SK-N-SH (cell line): Measurements from ENCODE around the gene PLCB1. TPM values are rescaled to one million over a fixed set of nuclear protein-coding genes. Genes with fewer than 3 reads are reported as not detected.

Source experiments
- CTCF ChIA-PET: fragments of 300-600, 350-600 bp; formaldehyde crosslinking; extraction: SDS; loops from one replicate; lab custom pipeline; 2021; lab: Yijun Ruan, JAX
- POLR2A ChIA-PET: fragments of 350-600 bp; sonication (Branson Sonifier 250); formaldehyde crosslinking; extraction: SDS; loops from one replicate; lab custom pipeline; 2020; ENCODE audit warnings: antibody characterized with exemption, inconsistent platforms; lab: Yijun Ruan, JAX
- DNase-seq: peaks from one replicate; pipeline ENCODE4 v3.0.0; 2012
- H2AFZ ChIP-seq: fragments of 200-600 bp; sonication (generic); 2 replicates; pipeline ENCODE4 v1.8.1; 2016; ENCODE audit warnings: antibody characterized with exemption, mild to moderate bottlenecking, low read depth
- H3F3A ChIP-seq: fragments of 200-600 bp; sonication (generic); replicated peaks from 2 replicates; pipeline ENCODE3; 2016; ENCODE audit warnings: antibody characterized with exemption, mild to moderate bottlenecking; ENCODE audit not compliant: insufficient read depth
- H3K27ac ChIP-seq, 2 experiments: fragments of 200-500 bp in 1 of 2; fragments of 200-600 bp in 1 of 2; sonication (Bioruptor generic) in 1 of 2; sonication (generic), shearing (Covaris generic) in 1 of 2; 2 replicates each; pipeline versions ENCODE4 v1.5.1 to v1.6.1; 2014 to 2016; ENCODE audit warnings: low read depth in 2 of 2, inconsistent platforms in 1 of 2, low read length in 1 of 2, mild to moderate bottlenecking in 1 of 2, mixed read lengths in 1 of 2
- H3K27me3 ChIP-seq: fragments of 200-600 bp; sonication (generic), shearing (Covaris generic); 2 replicates; pipeline ENCODE4 v1.6.1; 2016; ENCODE audit warnings: mixed run types; ENCODE audit not compliant: insufficient read depth
- H3K36me3 ChIP-seq, 2 experiments: fragments of 200-500 bp in 1 of 2; fragments of 200-600 bp in 1 of 2; sonication (Bioruptor generic) in 1 of 2; sonication (generic) in 1 of 2; replicated peaks in 1 of 2; 2 replicates each; pipeline versions ENCODE3 to v1.5.1; 2014 to 2016; ENCODE audit warnings: low read length in 1 of 2, mild to moderate bottlenecking in 1 of 2; ENCODE audit not compliant: insufficient read depth in 2 of 2, control insufficient read depth in 1 of 2
- H3K4me1 ChIP-seq, 2 experiments: fragments of 200-500 bp in 1 of 2; fragments of 200-600 bp in 1 of 2; sonication (Bioruptor generic) in 1 of 2; sonication (generic), shearing (Covaris generic) in 1 of 2; 2 replicates each; pipeline versions ENCODE4 v1.5.1 to v1.6.1; 2014 to 2016; ENCODE audit warnings: low read depth in 1 of 2, low read length in 1 of 2, mixed run types in 1 of 2; ENCODE audit not compliant: insufficient read depth in 2 of 2, control insufficient read depth in 1 of 2
- H3K4me2 ChIP-seq: fragments of 200-600 bp; sonication (generic), shearing (Covaris generic); 2 replicates; pipeline ENCODE4 v1.6.1; 2017; ENCODE audit warnings: mixed run types
- H3K4me3 ChIP-seq, 2 experiments: fragments of 200-500 bp in 1 of 2; fragments of 200-600 bp in 1 of 2; sonication (Bioruptor generic) in 1 of 2; sonication (generic), shearing (Covaris generic) in 1 of 2; 2 replicates each; pipeline versions ENCODE4 v1.5.1 to v1.8.1; 2014 to 2016; ENCODE audit warnings: low read depth in 2 of 2, inconsistent platforms in 1 of 2, low read length in 1 of 2, mild to moderate bottlenecking in 1 of 2, mixed read lengths in 1 of 2, moderate library complexity in 1 of 2
- H3K79me2 ChIP-seq: fragments of 200-600 bp; sonication (generic); 2 replicates; pipeline ENCODE4 v1.8.1; 2017; ENCODE audit warnings: mild to moderate bottlenecking; ENCODE audit not compliant: insufficient read depth
- H3K9ac ChIP-seq: fragments of 200-600 bp; sonication (generic); 2 replicates; pipeline ENCODE4 v1.6.1; 2017; ENCODE audit warnings: mixed run types
- H3K9me2 ChIP-seq: fragments of 200-600 bp; sonication (generic); 2 replicates; pipeline ENCODE4 v1.6.1; 2017; ENCODE audit warnings: mixed run types
- H3K9me3 ChIP-seq: fragments of 200-600 bp; sonication (generic); 2 replicates; pipeline ENCODE4 v1.6.1; 2017; ENCODE audit warnings: mixed run types, mild to moderate bottlenecking, moderate library complexity
- H4K20me1 ChIP-seq: fragments of 200-600 bp; sonication (generic); 2 replicates; pipeline ENCODE4 v1.6.1; 2017; ENCODE audit warnings: mild to moderate bottlenecking, mixed run types; ENCODE audit not compliant: insufficient read depth
- CTCF ChIP-seq: fragments of 200-600 bp; sonication (generic); IDR thresholded peaks from 2 replicates; pipeline ENCODE4 v1.6.1; 2017; ENCODE audit warnings: antibody characterized with exemption, mild to moderate bottlenecking, moderate library complexity
- ELF1 ChIP-seq: IDR thresholded peaks from 2 replicates; pipeline ENCODE4 v1.4.0; 2012
- EP300 ChIP-seq, 2 experiments: IDR thresholded peaks; 2 replicates each; pipeline versions ENCODE4 v1.4.0 to v1.6.1; 2012; ENCODE audit warnings: borderline replicate concordance in 1 of 2, low read depth in 1 of 2, low read length in 1 of 2
- FOSL2 ChIP-seq: IDR thresholded peaks from 2 replicates; pipeline ENCODE4 v1.4.0; 2012; ENCODE audit warnings: low read depth, mild to moderate bottlenecking, moderate library complexity, borderline replicate concordance
- FOXJ3 ChIP-seq: sonication (generic); formaldehyde crosslinking; IDR thresholded peaks from 2 replicates; pipeline ENCODE4 v1.5.1; 2020; ENCODE audit warnings: mild to moderate bottlenecking, missing genetic modification reagents
- FOXM1 ChIP-seq: IDR thresholded peaks from 2 replicates; pipeline ENCODE4 v1.4.0; 2012; ENCODE audit warnings: low read depth, mild to moderate bottlenecking
- GABPA ChIP-seq: IDR thresholded peaks from 2 replicates; pipeline ENCODE4 v1.4.0; 2012; ENCODE audit warnings: low read depth, mild to moderate bottlenecking
- IRF3 ChIP-seq: fragments of 150-350 bp; IDR thresholded peaks from 2 replicates; pipeline ENCODE4 v1.6.1; 2016; ENCODE audit warnings: mild to moderate bottlenecking, low read depth, low read length
- MAX ChIP-seq: IDR thresholded peaks from 2 replicates; pipeline ENCODE4 v1.4.0; 2012; ENCODE audit warnings: low read depth
- PBX3 ChIP-seq: IDR thresholded peaks from 2 replicates; pipeline ENCODE4; 2012
- RCOR1 ChIP-seq: fragments of 150-350 bp; IDR thresholded peaks from 2 replicates; pipeline ENCODE4 v1.6.1; 2017; ENCODE audit warnings: antibody characterized with exemption, low read length
- RFX5 ChIP-seq: IDR thresholded peaks from 2 replicates; pipeline ENCODE4 v1.6.1; 2012; ENCODE audit warnings: mild to moderate bottlenecking, improper control_type of control experiment, low read length
- RXRA ChIP-seq: IDR thresholded peaks from 2 replicates; pipeline ENCODE4 v1.4.0; 2012; ENCODE audit warnings: low read depth, mild to moderate bottlenecking, borderline replicate concordance
- TAF1 ChIP-seq: IDR thresholded peaks from 2 replicates; pipeline ENCODE4 v1.6.1; 2012; ENCODE audit warnings: low read depth, mild to moderate bottlenecking, low read length, moderate library complexity, borderline replicate concordance
- TEAD4 ChIP-seq: IDR thresholded peaks from 2 replicates; pipeline ENCODE4 v1.4.0; 2012; ENCODE audit warnings: mild to moderate bottlenecking, borderline replicate concordance; ENCODE audit not compliant: insufficient read depth
- USF1 ChIP-seq: IDR thresholded peaks from 2 replicates; pipeline ENCODE4 v1.4.0; 2012; ENCODE audit warnings: low read depth, borderline replicate concordance
- USF2 ChIP-seq: fragments of 150-350 bp; IDR thresholded peaks from 2 replicates; pipeline ENCODE4 v1.6.1; 2017; ENCODE audit warnings: antibody characterized with exemption, low read length, low read depth, borderline replicate concordance
- ZBTB33 ChIP-seq: IDR thresholded peaks from 2 replicates; pipeline ENCODE4 v1.4.0; 2012; ENCODE audit warnings: low read depth, borderline replicate concordance
- WGBS: methylation state at CpG from one replicate; pipeline ENCODE4 v1.1.6; 2017; ENCODE audit warnings: low lambda C conversion rate; 5-methylcytosine and 5-hydroxymethylcytosine counted together
- polyA plus RNA-seq, 3 experiments: library from polyadenylated mRNA; depleted of rRNA; stranded (reverse); fragments of >200 nt; gene quantifications; 2 replicates each; pipeline ENCODE4 v1.2.3, GENCODE V29; 2012

The PLCB1 gene
- polyA plus RNA-seq, 1 of the 3 experiments (the other 2 are of a cell fraction) = 10.5 TPM

GRCh38 chr20:8474027-8474668 is 342.1 kb downstream of the PLCB1 start:
- H3K36me3 ChIP-seq = no peaks in the 10 kb centered on the region
- no peak overlapping the region; a peak in 1 of 4 replicates for H3K27ac ChIP-seq
- POLR2A ChIA-PET = no interaction called here
- WGBS = 63% methylated on average over 4 of the region's 4 CpGs
- no peak for DNase-seq
- no peaks in the 10 kb centered on the region for H4K20me1 ChIP-seq
- no peaks in the 10 kb centered on the region for H3K9me3 ChIP-seq
- H2AFZ ChIP-seq = no peak overlapping the region
- H3K27me3 ChIP-seq = no peaks in the 10 kb centered on the region
- CTCF ChIA-PET = no interaction called here
- no peaks in the 10 kb centered on the region for H3F3A ChIP-seq
- H3K9ac ChIP-seq = no peak overlapping the region
- peaks cover 6% of the 10 kb centered on the region in 2 experiments; a peak in 3 of 4 replicates for H3K4me1 ChIP-seq
- TF ChIP-seq USF1 = no peak
- TF ChIP-seq FOSL2 = no peak
- TF ChIP-seq PBX3 = no peak
- TF ChIP-seq MAX = no peak
- TF ChIP-seq IRF3 = no peak
- no peak for TF ChIP-seq RXRA
- TF ChIP-seq USF2 = no peak
- no peak for TF ChIP-seq FOXM1
- TF ChIP-seq GABPA = no peak
- TF ChIP-seq ELF1 = no peak
- no peak for TF ChIP-seq CTCF
- TF ChIP-seq FOXJ3 (CRISPR knock-in tag) = no peak
- TF ChIP-seq RCOR1 = no peak
- TF ChIP-seq TAF1 = no peak
- TF ChIP-seq TEAD4 = no peak
- TF ChIP-seq RFX5 = no peak
- TF ChIP-seq ZBTB33 = no peak
- no peak for TF ChIP-seq EP300 (IDR thresholded peaks at IDR 0.05; ENCODE audit: borderline replicate concordance in 1 of 2, low read depth in 1 of 2, low read length in 1 of 2)
- TF ChIP-seq, all 33 proteins: peak for 0
- Histone ChIP-seq H3K79me2 (no peaks in the 10 kb centered on the region), H3K4me2 (no peak overlapping the region), H3K4me3 (no peak overlapping the region), H3K9me2 (no peaks in the 10 kb centered on the region)
